Hepatocyte (in vitro differentiated cells): ENCODE results near the gene FAM170B. TPM values are rescaled to one million over a fixed set of nuclear protein-coding genes. Genes with fewer than 3 reads are reported as not detected.
A peak's percentile ranks its signal among the peaks of the same experiment; 100 is the strongest.

Experiments used
- DNase-seq: peaks from one replicate; pipeline ENCODE4 v3.0.0-alpha.2; 2016; ENCODE audit warnings: low spot score
- H2AFZ ChIP-seq: fragments of 200-600 bp; sonication (generic); 2 replicates; pipeline ENCODE4 v1.6.0; 2016; ENCODE audit warnings: antibody characterized with exemption, mild to moderate bottlenecking
- H3K27ac ChIP-seq: fragments of 200-600 bp; sonication (generic); 2 replicates; pipeline ENCODE4 v1.5.1; 2016; ENCODE audit warnings: mild to moderate bottlenecking
- H3K27me3 ChIP-seq: fragments of 200-600 bp; sonication (generic); 2 replicates; pipeline ENCODE4 v1.6.1; 2016
- H3K36me3 ChIP-seq: fragments of 200-600 bp; sonication (generic); replicated peaks from 2 replicates; pipeline ENCODE4 v1.5.1; 2016; ENCODE audit warnings: low read depth; ENCODE audit not compliant: insufficient read depth
- H3K4me1 ChIP-seq: fragments of 200-600 bp; sonication (generic); 2 replicates; pipeline ENCODE4 v1.5.1; 2016; ENCODE audit warnings: mild to moderate bottlenecking, moderate library complexity; ENCODE audit not compliant: insufficient read depth
- H3K4me2 ChIP-seq: fragments of 200-600 bp; sonication (generic); 2 replicates; pipeline ENCODE4 v1.6.0; 2016
- H3K4me3 ChIP-seq: fragments of 200-600 bp; sonication (generic); 2 replicates; pipeline ENCODE4 v1.5.1; 2016; ENCODE audit warnings: mild to moderate bottlenecking
- H3K79me2 ChIP-seq: fragments of 200-600 bp; sonication (generic); 2 replicates; pipeline ENCODE4 v1.6.0; 2017; ENCODE audit warnings: mild to moderate bottlenecking
- H3K9me2 ChIP-seq: fragments of 200-600 bp; sonication (generic); replicated peaks from 2 replicates; pipeline ENCODE4 v1.6.0; 2017; ENCODE audit warnings: mild to moderate bottlenecking; ENCODE audit not compliant: insufficient read depth
- H3K9me3 ChIP-seq: fragments of 200-600 bp; sonication (generic); 2 replicates; pipeline ENCODE4 v1.5.1; 2016; ENCODE audit warnings: low read depth, mild to moderate bottlenecking
- H4K20me1 ChIP-seq: fragments of 200-600 bp; sonication (generic); 2 replicates; pipeline ENCODE4 v1.6.0; 2016; ENCODE audit warnings: mild to moderate bottlenecking; ENCODE audit not compliant: insufficient read depth, poor library complexity, severe bottlenecking
- EZH2 ChIP-seq: fragments of 200-600 bp; sonication (generic); IDR thresholded peaks from 2 replicates; pipeline ENCODE4 v1.6.1; 2016; ENCODE audit warnings: antibody characterized with exemption, mild to moderate bottlenecking, borderline replicate concordance
- EZH2phosphoT487 ChIP-seq: fragments of 200-600 bp; sonication (generic); IDR thresholded peaks from one replicate; pipeline ENCODE4 v1.6.1; 2018; ENCODE audit warnings: antibody characterized with exemption, mild to moderate bottlenecking, low read depth, moderate library complexity; ENCODE audit not compliant: unreplicated experiment, severe bottlenecking
- WGBS: methylation state at CpG from one replicate; pipeline ENCODE4 v1.1.6; 2016; ENCODE audit warnings: low lambda C conversion rate; ENCODE audit errors: missing lambda C conversion rate; 5-methylcytosine and 5-hydroxymethylcytosine counted together
- polyA plus RNA-seq: library from polyadenylated mRNA; unstranded; fragments of >200 nt; fragmentation: Nextera tagmentation; extraction: Ambion mirVana; gene quantifications from 2 replicates; pipeline ENCODE4 v1.2.1, GENCODE V29; 2016
- total RNA-seq: library from RNA; depleted of rRNA; stranded (reverse); fragments of >200 nt; gene quantifications from 2 replicates; pipeline ENCODE4 v1.2.3, GENCODE V29; 2014
- TF ChIP-seq, protein P1 (sequence below): fragments of 200-600 bp; sonication (generic); IDR thresholded peaks from 2 replicates; pipeline ENCODE4 v1.5.1; 2016; ENCODE audit warnings: antibody characterized with exemption, mild to moderate bottlenecking; ENCODE audit not compliant: poor library complexity

The FAM170B gene
- total and polyA plus RNA-seq, 2 experiments from 2014 or later = not detected

DNA sequence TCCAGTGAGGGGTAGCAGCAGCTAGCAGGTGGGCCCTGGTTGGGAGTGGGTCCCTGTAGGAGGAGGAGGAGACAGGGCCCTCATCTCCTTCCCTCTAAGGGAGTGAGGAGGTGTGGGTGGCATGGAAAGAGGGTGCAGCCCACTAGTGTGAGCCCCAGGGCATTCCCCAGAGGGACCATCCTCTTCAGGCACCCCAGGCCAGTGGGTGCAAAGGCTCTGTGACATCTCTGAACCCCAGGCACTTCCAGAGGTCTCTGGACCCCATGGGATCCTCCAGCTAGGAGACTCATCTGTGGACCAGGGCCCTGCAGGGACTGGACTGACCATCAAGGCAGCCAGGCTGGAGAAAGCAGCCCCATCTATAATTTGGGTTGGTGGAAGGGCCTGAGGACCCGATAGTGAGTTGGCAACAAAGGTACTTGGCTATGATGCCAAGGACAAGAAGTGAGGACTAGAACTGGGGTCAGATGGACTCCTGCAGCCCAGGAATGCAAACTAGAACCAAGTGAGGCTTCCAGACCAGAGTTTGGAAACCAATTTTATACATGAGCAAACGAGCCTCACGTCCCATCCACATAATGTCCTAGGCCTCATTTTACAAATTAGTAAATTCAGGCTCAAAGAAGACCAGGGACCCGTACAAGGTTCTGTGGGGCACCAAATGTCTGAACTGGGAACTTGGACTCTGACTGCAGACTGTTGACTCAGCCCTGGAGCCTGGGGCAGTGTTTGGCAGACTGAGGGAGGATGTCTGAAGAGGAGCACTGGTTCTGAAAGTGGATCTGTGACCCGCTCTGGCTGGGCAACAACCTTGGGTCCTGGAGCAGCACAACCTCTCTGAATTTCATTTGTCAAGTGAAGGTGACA is 17.1 kb downstream of the FAM170B start:
- Histone ChIP-seq H3K79me2 (no peaks in the 10 kb centered on the region), H3K9me3 (no peaks in the 10 kb centered on the region), H4K20me1 (no peaks in the 10 kb centered on the region), H2AFZ (no peak overlapping the region), H3K4me3 (no peak overlapping the region), H3K27ac (no peak overlapping the region), H3K9me2 (no peaks in the 10 kb centered on the region), H3K36me3 (no peaks in the 10 kb centered on the region), H3K4me2 (no peak overlapping the region), H3K4me1 (peaks cover 8% of the 10 kb centered on the region), H3K27me3 (peaks cover 27% of the 10 kb centered on the region)
- 93% methylated on average over 5 of the region's 5 CpGs for WGBS
- no peak for DNase-seq
- TF ChIP-seq, protein P1, sequence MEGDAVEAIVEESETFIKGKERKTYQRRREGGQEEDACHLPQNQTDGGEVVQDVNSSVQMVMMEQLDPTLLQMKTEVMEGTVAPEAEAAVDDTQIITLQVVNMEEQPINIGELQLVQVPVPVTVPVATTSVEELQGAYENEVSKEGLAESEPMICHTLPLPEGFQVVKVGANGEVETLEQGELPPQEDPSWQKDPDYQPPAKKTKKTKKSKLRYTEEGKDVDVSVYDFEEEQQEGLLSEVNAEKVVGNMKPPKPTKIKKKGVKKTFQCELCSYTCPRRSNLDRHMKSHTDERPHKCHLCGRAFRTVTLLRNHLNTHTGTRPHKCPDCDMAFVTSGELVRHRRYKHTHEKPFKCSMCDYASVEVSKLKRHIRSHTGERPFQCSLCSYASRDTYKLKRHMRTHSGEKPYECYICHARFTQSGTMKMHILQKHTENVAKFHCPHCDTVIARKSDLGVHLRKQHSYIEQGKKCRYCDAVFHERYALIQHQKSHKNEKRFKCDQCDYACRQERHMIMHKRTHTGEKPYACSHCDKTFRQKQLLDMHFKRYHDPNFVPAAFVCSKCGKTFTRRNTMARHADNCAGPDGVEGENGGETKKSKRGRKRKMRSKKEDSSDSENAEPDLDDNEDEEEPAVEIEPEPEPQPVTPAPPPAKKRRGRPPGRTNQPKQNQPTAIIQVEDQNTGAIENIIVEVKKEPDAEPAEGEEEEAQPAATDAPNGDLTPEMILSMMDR = no peak
- no peak for TF ChIP-seq EZH2
- TF ChIP-seq EZH2phosphoT487 = no peak

DNA sequence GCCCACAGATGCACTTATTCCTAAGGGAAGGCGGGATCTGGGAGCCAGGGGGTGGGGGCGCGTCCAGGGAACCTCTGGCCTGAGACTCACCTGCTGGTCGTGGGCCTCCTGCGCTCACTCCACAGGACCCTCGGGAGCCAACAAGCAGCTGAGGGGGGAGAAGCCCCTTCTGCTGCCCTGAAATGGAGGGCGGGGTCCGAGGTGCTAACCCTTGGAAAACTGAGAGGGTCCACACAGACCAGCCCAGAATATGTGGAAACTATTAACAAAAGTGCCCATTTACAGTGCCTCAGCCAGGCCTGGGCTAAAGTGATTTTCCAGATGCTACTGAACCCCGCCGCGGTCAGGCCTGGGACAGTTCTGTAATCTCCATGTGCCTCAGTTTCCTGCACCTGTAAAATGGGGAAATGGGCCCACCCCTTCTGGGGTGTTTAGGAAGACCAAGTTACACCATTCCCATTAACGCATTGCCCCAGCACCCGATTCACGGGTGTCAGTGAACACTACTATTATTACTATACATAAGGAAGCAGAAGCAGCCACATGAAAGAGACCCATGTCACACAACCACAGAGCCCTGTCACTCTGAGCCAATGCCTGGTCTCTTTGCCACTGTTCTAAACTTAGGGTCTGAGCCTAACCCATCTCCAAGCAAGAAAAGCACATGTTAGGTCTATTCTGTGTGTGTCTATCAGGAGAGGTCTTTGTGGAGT is 17.9 kb downstream of the FAM170B start:
- Histone ChIP-seq H3K9me2 (no peaks in the 10 kb centered on the region), H3K4me3 (no peak overlapping the region), H3K27ac (no peak overlapping the region), H3K27me3 (peaks cover 27% of the 10 kb centered on the region), H3K4me1 (peaks cover 8% of the 10 kb centered on the region), H3K36me3 (no peaks in the 10 kb centered on the region), H3K79me2 (no peaks in the 10 kb centered on the region), H2AFZ (no peak overlapping the region), H3K9me3 (no peaks in the 10 kb centered on the region), H4K20me1 (no peaks in the 10 kb centered on the region), H3K4me2 (peak overlapping the region; percentile 61)
- TF ChIP-seq, protein P1 = no peak
- TF ChIP-seq EZH2 = no peak
- no peak for TF ChIP-seq EZH2phosphoT487
- WGBS = 92% methylated on average over 13 of the region's 14 CpGs
- DNase-seq = no peak

DNA sequence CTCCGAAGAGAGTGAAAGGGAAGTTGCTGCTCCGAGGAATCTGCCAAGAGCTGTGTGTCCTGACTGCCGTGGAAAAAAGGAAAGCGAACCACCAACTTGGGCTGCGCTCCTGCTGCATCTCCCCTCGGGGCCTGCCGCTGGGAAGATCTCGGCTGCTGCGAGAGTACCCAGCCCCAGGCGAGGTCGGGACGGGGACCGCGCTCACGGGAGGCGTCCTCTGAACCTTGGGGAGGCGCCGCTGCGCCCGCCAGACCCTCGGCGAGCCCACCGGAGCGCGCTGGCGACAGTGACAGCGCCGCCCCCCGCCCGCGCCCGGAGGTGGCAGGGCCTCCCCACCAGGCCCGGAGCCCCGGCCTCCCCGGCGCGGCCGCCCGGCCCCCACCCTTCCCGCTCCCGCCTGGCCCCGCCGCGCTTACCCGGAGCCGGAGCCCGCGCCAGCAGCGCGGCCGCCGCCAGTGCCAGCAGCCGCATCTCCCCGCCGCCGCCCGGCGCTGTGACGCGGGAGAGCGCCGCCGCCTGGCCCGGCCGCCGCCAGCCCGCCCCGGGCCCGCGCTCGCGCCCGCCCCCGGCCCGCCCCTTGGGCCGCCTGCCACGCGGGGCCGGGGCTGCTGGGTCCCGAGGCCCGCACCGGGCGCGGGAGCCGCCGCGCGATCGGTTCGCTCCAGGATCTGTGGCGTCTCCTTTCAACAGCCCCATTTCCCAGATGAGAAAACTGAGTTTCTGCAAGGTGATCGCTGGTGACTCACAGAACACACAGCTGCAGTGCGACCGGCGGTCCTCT is 18.6 kb downstream of the FAM170B start, which contains the start of gene VSTM4:
VSTM4 (minus strand) TSS at position 508 of the 781 bp plus-strand sequence; CDS start at position 471, 37 bp downstream.
- WGBS = 7% methylated on average over 28 of the region's 95 CpGs
- peaks cover 8% of the 10 kb centered on the region for H3K4me1 ChIP-seq
- DNase-seq = peak; percentile 70

More for the DNA sequence above, 18.6 kb downstream of the FAM170B start, which contains the start of gene VSTM4:
- H3K4me3 ChIP-seq = peak within 1 kb of the TSS; percentile 7
- TF ChIP-seq EZH2 = no peak
- no peak for TF ChIP-seq EZH2phosphoT487
- TF ChIP-seq, protein P1 = peak; percentile 16
- H3K9me2 ChIP-seq = no peaks in the 10 kb centered on the region
- H3K9me3 ChIP-seq = no peaks in the 10 kb centered on the region
- H3K27me3 ChIP-seq = peaks cover 27% of the 10 kb centered on the region
- H4K20me1 ChIP-seq = no peaks in the 10 kb centered on the region
- H2AFZ ChIP-seq = peak within 1 kb of the TSS; percentile 81
- H3K4me2 ChIP-seq = peak within 1 kb of the TSS; percentile 74
- H3K36me3 ChIP-seq = no peaks in the 10 kb centered on the region
- no peaks in the 10 kb centered on the region for H3K79me2 ChIP-seq
- peak within 1 kb of the TSS; percentile 63 for H3K27ac ChIP-seq
